Activated CD8-positive, alpha-beta T cell treated with anti-CD3 and anti-CD28 coated beads, Interleukin-2, amount 10 ng/mL, durations not matched to agents 7 days and 5 days (primary cell): ENCODE results near the gene ATG2A. TPM values are rescaled to one million over a fixed set of nuclear protein-coding genes. Genes with fewer than 3 reads are reported as not detected.

Experiments used
- ATAC-seq: fragments of 150-1000 bp; cut with Tn5 transposase; one replicate; pipeline ENCODE4 v1.10.0; 2021; ENCODE audit warnings: moderate library complexity
- CTCF ChIA-PET: fragments of 350-600 bp; sonication (Branson Sonifier 250); formaldehyde crosslinking; loops from one replicate; lab custom pipeline; 2021; ENCODE audit warnings: antibody characterized with exemption; lab: Charles Lee
- POLR2A ChIA-PET: fragments of 350-600 bp; sonication (Branson Sonifier 250); formaldehyde crosslinking; loops from one replicate; lab custom pipeline; 2021; ENCODE audit warnings: antibody characterized with exemption; lab: Charles Lee
- DNase-seq: peaks from one replicate; pipeline ENCODE4 v3.0.0-alpha.2; 2020
- H3K27ac Mint-ChIP-seq: one replicate; pipeline ENCODE4 v1.8.0; 2021; ENCODE audit warnings: mild to moderate bottlenecking, mixed read lengths
- H3K27me3 Mint-ChIP-seq: one replicate; pipeline ENCODE4 v1.8.0; 2021; ENCODE audit warnings: low read depth, mixed read lengths
- H3K36me3 Mint-ChIP-seq: one replicate; pipeline ENCODE4 v1.8.0; 2021; ENCODE audit warnings: low read depth, mixed read lengths
- H3K4me1 Mint-ChIP-seq: one replicate; pipeline ENCODE4 v1.8.0; 2021; ENCODE audit warnings: low read depth, mixed read lengths
- H3K4me3 Mint-ChIP-seq: one replicate; pipeline ENCODE4 v1.8.0; 2021; ENCODE audit warnings: mild to moderate bottlenecking, mixed read lengths
- H3K9me3 Mint-ChIP-seq: one replicate; pipeline ENCODE4 v1.8.0; 2022; ENCODE audit warnings: mixed read lengths; ENCODE audit not compliant: insufficient read depth
- total RNA-seq, 2 experiments: library from RNA; stranded (reverse); gene quantifications; one replicate each; pipeline ENCODE4 v1.2.3, GENCODE V29; 2021

Gene ATG2A
- total RNA-seq, 2 experiments from 2014 or later = 20.6 to 23.1 TPM

DNA sequence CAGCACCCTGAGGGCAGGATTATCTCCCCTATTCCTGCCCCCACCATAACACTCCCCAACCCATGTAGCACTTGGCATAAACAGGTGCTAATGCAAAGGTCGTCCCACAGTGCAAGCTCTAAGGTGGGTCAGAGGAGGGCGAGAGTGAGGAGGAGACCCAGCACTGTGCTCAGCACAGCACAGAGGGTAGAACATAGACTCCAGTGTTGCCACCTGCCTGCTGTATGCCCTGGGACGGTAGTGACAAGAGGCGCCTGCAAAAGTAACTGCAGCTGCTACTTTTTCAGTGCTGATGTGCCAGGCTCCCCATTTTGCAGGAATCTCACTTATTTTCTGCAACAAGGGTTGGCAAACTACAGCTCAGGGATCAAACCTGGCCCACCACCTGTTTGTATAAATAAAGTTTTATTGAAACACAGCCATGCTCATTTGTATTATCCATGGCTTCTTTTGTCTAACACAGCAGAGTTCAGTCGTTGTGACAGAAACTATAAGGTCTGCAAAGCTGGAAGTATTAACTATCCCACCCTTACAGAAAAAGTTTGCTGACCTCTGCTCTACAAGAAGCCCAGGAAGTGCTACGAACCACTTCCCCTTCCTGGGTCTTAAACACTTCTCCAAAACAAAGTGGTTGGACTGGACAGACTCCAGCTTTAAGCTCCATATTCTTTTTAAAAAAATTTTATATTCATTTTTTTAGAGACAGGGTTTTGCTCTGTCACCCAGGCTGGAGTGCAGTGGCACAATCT is 55.6 kb downstream of the ATG2A start:
- H3K9me3 Mint-ChIP-seq = no peaks in the 10 kb centered on the region
- H3K4me1 Mint-ChIP-seq = peaks cover 92% of the 10 kb centered on the region
- peak overlapping the region; percentile 99 for H3K27ac Mint-ChIP-seq
- peaks cover 48% of the 10 kb centered on the region for H3K36me3 Mint-ChIP-seq
- ChIA-PET CTCF (interaction anchor here (0.7 to 20.9 kb wide), 7 partner anchors 8 to 261 kb away, joined by 3 to 491 read pairs (median 16); partner anchors contain the start of genes CDC42BPG, EHD1, FAU and MRPL49), POLR2A (interaction anchor here (0.8 to 27.1 kb wide), 6 partner anchors 8 to 562 kb away, joined by 3 to 469 read pairs (median 18); partner anchors contain the start of genes EHD1, FAU and MRPL49)
- no peak for DNase-seq
- no peak for ATAC-seq
- no peaks in the 10 kb centered on the region for H3K27me3 Mint-ChIP-seq
- peak overlapping the region; percentile 78 for H3K4me3 Mint-ChIP-seq

GRCh38 chr11:64859542-64860414 is 57.2 kb downstream of the ATG2A start:
- POLR2A ChIA-PET = interaction anchor here (0.5 to 27.1 kb wide), 17 partner anchors 9 to 1288 kb away, joined by 3 to 469 read pairs (median 3); partner anchors contain the start of genes EHD1, FAU, MRPL49 and NEAT1
- Mint-ChIP-seq H3K4me3 (peak overlapping the region; percentile 78), H3K9me3 (no peaks in the 10 kb centered on the region), H3K4me1 (peaks cover 92% of the 10 kb centered on the region), H3K27me3 (no peaks in the 10 kb centered on the region), H3K27ac (peak overlapping the region; percentile 99), H3K36me3 (peaks cover 55% of the 10 kb centered on the region)
- DNase-seq (peak; percentile 85), ATAC-seq (peak; percentile 76)
- CTCF ChIA-PET = interaction anchor here (0.6 to 20.9 kb wide), 7 partner anchors 9 to 257 kb away, joined by 3 to 491 read pairs (median 34); partner anchors contain the start of genes ARL2, CDC42BPG, EHD1 and ZNHIT2

- Mint-ChIP-seq H3K27me3 (no peaks in the 10 kb centered on the region), H3K4me3 (peak overlapping the region; percentile 78), H3K4me1 (peaks cover 92% of the 10 kb centered on the region), H3K27ac (peak overlapping the region; percentile 99), H3K36me3 (peaks cover 65% of the 10 kb centered on the region), H3K9me3 (no peaks in the 10 kb centered on the region)
- ChIA-PET POLR2A (interaction anchor here (1.0 to 27.1 kb wide), 11 partner anchors 8 to 1099 kb away, joined by 3 to 469 read pairs (median 3); partner anchors contain the start of genes EHD1, FAU, MRPL49 and NEAT1), CTCF (interaction anchor here (0.6 to 20.9 kb wide), 7 partner anchors 8 to 258 kb away, joined by 3 to 491 read pairs (median 34); partner anchors contain the start of genes ARL2, CDC42BPG, EHD1 and ZNHIT2)
- DNase-seq (peak; percentile 77), ATAC-seq (peak; percentile 54)
These were observed 58.3 kb downstream of the ATG2A start for GRCh38 chr11:64858467-64859263.

DNA sequence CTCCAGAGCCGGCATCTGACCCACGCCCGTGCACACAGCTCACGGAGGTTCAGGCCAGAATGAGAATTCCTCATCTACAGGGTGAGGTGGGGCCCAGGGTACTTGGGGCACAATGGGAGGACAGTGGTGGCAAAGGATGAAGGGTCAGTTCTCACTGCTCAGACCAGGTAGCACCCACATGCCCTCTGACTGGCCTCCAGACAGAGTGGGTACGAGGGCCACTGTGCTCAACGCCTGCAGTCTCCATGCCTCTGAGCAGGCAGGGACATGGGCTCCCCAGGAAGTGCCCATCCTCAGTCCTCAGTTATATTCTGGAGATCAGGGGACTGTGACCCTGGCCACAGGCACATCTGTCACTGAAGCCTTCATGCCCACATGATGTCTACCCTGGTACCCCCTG is 59.5 kb downstream of the ATG2A start:
- H3K4me3 Mint-ChIP-seq = no peak overlapping the region
- no peak for DNase-seq
- no peaks in the 10 kb centered on the region for H3K27me3 Mint-ChIP-seq
- ChIA-PET POLR2A (interaction anchor here (9.0 to 27.1 kb wide), 2 partner anchors 7 to 21 kb away, joined by 109 to 469 read pairs; partner anchors contain the start of gene EHD1), CTCF (interaction anchor here (2.7 to 20.9 kb wide), 6 partner anchors 5 to 37 kb away, joined by 34 to 491 read pairs (median 314); partner anchors contain the start of genes CDC42BPG and EHD1)
- H3K36me3 Mint-ChIP-seq = peaks cover 74% of the 10 kb centered on the region
- H3K9me3 Mint-ChIP-seq = no peaks in the 10 kb centered on the region
- ATAC-seq = no peak
- peaks cover 92% of the 10 kb centered on the region for H3K4me1 Mint-ChIP-seq
- H3K27ac Mint-ChIP-seq = peak overlapping the region; percentile 78

- peaks cover 93% of the 10 kb centered on the region for H3K4me1 Mint-ChIP-seq
- no peaks in the 10 kb centered on the region for H3K27me3 Mint-ChIP-seq
- peak overlapping the region; percentile 28 for H3K4me3 Mint-ChIP-seq
- peak; percentile 51 for DNase-seq
- CTCF ChIA-PET = interaction anchor here (1.5 to 20.9 kb wide), 5 partner anchors 6 to 158 kb away, joined by 5 to 491 read pairs (median 323); partner anchors contain the start of genes ARL2, CDC42BPG and EHD1
- POLR2A ChIA-PET = interaction anchor here (0.9 to 27.1 kb wide), 4 partner anchors 6 to 568 kb away, joined by 3 to 469 read pairs (median 56); partner anchors contain the start of gene EHD1
- peaks cover 77% of the 10 kb centered on the region for H3K36me3 Mint-ChIP-seq
- no peaks in the 10 kb centered on the region for H3K9me3 Mint-ChIP-seq
- no peak for ATAC-seq
- H3K27ac Mint-ChIP-seq = peak overlapping the region; percentile 80
These were observed 60.4 kb downstream of the ATG2A start for GRCh38 chr11:64856382-64857227.

DNA sequence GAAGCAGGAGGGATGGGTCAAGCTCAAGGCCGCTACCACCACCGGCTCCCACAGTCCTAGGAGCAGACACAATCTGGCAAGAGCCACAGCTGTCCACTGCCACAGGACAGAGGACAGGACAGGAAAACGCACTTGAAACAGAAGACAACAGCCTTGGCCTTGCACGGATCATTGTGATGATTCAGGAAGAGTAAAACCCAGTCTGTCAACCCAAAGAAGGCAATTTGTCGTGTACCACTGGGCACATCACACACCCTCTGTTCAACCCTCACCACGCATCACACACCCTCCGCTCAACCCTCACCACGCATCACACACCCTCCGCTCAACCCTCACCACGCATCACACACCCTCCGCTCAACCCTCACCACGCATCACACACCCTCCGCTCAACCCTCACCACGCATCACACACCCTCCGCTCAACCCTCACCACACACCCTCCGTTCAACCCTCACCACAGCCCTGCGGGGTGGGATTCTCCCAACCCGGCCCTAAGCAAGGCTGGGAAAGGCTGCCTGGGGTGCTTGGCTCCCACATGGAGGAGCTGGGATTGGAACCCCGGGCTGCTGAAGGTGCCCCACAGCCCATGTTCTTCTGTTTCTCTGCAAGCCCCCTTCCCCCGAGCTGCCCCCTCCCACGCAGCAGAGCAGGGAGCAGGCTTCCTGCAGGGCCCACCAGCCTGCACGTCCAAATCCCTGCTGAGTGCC is 61.3 kb downstream of the ATG2A start:
- no peak for ATAC-seq
- H3K4me3 Mint-ChIP-seq = peak overlapping the region; percentile 46
- POLR2A ChIA-PET = interaction anchor here (0.9 to 27.1 kb wide), 5 partner anchors 5 to 569 kb away, joined by 3 to 469 read pairs (median 3); partner anchors contain the start of genes EHD1, FAU and MRPL49
- CTCF ChIA-PET = interaction anchor here (0.9 to 20.9 kb wide), 7 partner anchors 5 to 257 kb away, joined by 3 to 491 read pairs (median 306); partner anchors contain the start of genes ARL2, CDC42BPG and EHD1
- H3K27me3 Mint-ChIP-seq = no peaks in the 10 kb centered on the region
- no peaks in the 10 kb centered on the region for H3K9me3 Mint-ChIP-seq
- H3K4me1 Mint-ChIP-seq = peaks cover 93% of the 10 kb centered on the region
- DNase-seq = no peak
- peaks cover 76% of the 10 kb centered on the region for H3K36me3 Mint-ChIP-seq
- peak overlapping the region; percentile 80 for H3K27ac Mint-ChIP-seq

DNA sequence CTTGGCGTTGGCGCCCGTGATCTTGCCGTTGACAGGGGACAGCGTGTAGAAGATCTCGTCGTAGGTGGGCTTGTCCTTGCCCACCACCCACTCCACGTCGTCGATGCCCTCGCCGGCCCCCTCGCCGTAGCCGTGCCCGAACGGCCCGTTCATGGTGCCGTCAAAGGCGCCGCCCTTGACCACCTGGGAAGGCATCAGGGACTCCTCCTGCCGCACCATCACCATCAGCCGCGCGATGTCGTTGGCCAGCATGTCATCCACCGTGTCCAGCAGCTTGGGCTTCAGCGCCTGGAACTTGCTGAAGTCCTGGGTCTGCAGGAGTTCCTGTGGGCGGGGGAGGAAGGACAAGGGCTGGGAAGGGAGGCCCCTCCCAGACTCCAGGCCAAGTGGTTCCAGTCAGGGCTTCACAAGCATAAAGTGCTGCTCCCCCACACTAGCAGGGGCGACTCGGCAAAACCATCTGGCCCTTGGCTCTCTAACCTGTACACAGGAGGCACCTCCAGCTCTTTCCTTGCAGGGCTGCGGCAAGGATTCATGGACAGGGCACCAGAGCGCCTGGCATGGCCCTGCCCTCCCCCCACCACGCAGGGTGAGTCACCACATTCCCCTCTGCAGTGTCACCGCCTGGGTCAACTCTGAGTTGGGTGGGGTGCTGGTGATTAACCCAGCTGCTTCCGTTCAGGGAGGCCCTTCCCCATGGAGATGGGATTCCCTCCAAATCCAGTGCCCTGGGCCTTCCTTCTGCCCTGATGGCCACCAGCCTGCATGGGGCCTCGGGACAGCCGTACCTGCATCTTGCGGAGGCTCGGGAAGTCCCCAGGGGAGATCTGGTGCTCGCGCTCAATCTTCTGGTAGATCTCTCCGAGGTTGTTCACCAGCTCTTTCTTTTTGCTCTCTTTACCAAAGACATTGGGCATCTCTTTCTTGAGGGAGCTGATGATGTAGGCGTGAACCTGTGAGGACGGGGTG is 62.2 kb downstream of the ATG2A start:
- peak overlapping the region; percentile 46 for H3K4me3 Mint-ChIP-seq
- peak overlapping the region; percentile 86 for H3K27ac Mint-ChIP-seq
- peaks cover 70% of the 10 kb centered on the region for H3K36me3 Mint-ChIP-seq
- peaks cover 90% of the 10 kb centered on the region for H3K4me1 Mint-ChIP-seq
- ChIA-PET POLR2A (interaction anchor here (0.8 to 27.1 kb wide), 5 partner anchors 6 to 267 kb away, joined by 3 to 469 read pairs (median 11); partner anchors contain the start of genes EHD1, FAU and MRPL49), CTCF (interaction anchor here (0.9 to 20.9 kb wide), 6 partner anchors 5 to 258 kb away, joined by 3 to 491 read pairs (median 314); partner anchors contain the start of genes ARL2, CDC42BPG and EHD1)
- no peaks in the 10 kb centered on the region for H3K27me3 Mint-ChIP-seq
- no peak for ATAC-seq
- H3K9me3 Mint-ChIP-seq = no peaks in the 10 kb centered on the region
- DNase-seq = no peak

DNA sequence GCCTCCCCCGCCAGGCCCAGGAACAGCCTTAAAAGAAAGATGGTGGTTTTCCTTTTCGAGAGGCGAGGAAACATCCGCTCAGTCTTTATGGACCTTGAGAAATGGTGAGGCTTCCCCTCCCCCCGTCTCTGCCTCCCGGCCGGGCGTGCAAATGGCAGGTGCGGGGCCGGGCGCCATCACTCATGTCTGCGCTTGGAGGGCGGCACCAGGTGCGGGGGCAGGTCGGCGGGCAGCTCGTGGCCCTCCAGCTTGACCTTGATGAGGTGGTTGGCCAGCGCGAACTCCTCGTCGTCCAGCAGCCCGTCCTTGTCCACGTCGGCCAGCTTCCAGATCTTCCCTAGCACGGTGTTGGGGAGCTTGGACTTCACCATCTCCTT is 62.9 kb downstream of the ATG2A start:
- H3K4me1 Mint-ChIP-seq = peaks cover 90% of the 10 kb centered on the region
- ATAC-seq (no peak), DNase-seq (no peak)
- POLR2A ChIA-PET = interaction anchor here (2.2 to 27.1 kb wide), 3 partner anchors 7 to 25 kb away, joined by 11 to 469 read pairs (median 109); partner anchors contain the start of gene EHD1
- no peak overlapping the region for H3K4me3 Mint-ChIP-seq
- H3K27ac Mint-ChIP-seq = peak overlapping the region; percentile 86
- CTCF ChIA-PET = interaction anchor here (14.6 to 20.9 kb wide), 3 partner anchors 8 to 40 kb away, joined by 306 to 491 read pairs (median 323); partner anchors contain the start of gene EHD1
- H3K9me3 Mint-ChIP-seq = no peaks in the 10 kb centered on the region
- H3K27me3 Mint-ChIP-seq = no peaks in the 10 kb centered on the region
- peaks cover 65% of the 10 kb centered on the region for H3K36me3 Mint-ChIP-seq
